Karpas-422 (cell line): ENCODE data around the gene CBX4. TPM values are rescaled to one million over a fixed set of nuclear protein-coding genes. Genes with fewer than 3 reads are reported as not detected.

ENCODE experiments used
- DNase-seq: peaks from one replicate; pipeline ENCODE4 v3.0.0-alpha.2; 2015
- H2AFZ ChIP-seq: fragments of 200-600 bp; sonication (generic); 2 replicates; pipeline ENCODE4 v1.6.1; 2014; ENCODE audit warnings: antibody characterized with exemption, low read length, mixed read lengths
- H3K27ac ChIP-seq: fragments of 200-600 bp; sonication (generic); 2 replicates; pipeline ENCODE4 v1.5.1; 2014; ENCODE audit warnings: mild to moderate bottlenecking, low read length, moderate library complexity
- H3K27me3 ChIP-seq: fragments of 200-600 bp; sonication (generic); 2 replicates; pipeline ENCODE4 v1.6.1; 2014; ENCODE audit warnings: low read length, mixed read lengths
- H3K36me3 ChIP-seq: fragments of 200-600 bp; sonication (generic); 2 replicates; pipeline ENCODE4 v1.6.1; 2014; ENCODE audit warnings: low read length, mixed read lengths; ENCODE audit not compliant: insufficient read depth
- H3K4me1 ChIP-seq: fragments of 200-600 bp; sonication (generic); 2 replicates; pipeline ENCODE4 v1.6.1; 2014; ENCODE audit warnings: mild to moderate bottlenecking, low read length, mixed read lengths
- H3K4me2 ChIP-seq: fragments of 200-600 bp; sonication (generic); 2 replicates; pipeline ENCODE4 v1.6.1; 2014; ENCODE audit warnings: low read length, low read depth, mild to moderate bottlenecking; ENCODE audit not compliant: poor library complexity, severe bottlenecking
- H3K4me3 ChIP-seq: fragments of 200-600 bp; sonication (generic); 2 replicates; pipeline ENCODE4 v1.5.1; 2014; ENCODE audit warnings: mild to moderate bottlenecking, antibody characterized with exemption, low read length, mixed read lengths
- H3K79me2 ChIP-seq: fragments of 200-600 bp; sonication (generic); 2 replicates; pipeline ENCODE4 v1.6.1; 2014; ENCODE audit warnings: mild to moderate bottlenecking, low read length, mixed read lengths
- H3K9ac ChIP-seq: fragments of 200-600 bp; sonication (generic); 2 replicates; pipeline ENCODE4 v1.6.0; 2014; ENCODE audit warnings: low read length
- H3K9me2 ChIP-seq: fragments of 200-600 bp; sonication (generic), shearing (Covaris generic); replicated peaks from 2 replicates; pipeline ENCODE4 v1.6.0; 2014; ENCODE audit warnings: mild to moderate bottlenecking, low read length, moderate library complexity; ENCODE audit not compliant: insufficient read depth
- H3K9me3 ChIP-seq: fragments of 300-700, 200-600 bp; sonication (generic); 2 replicates; pipeline ENCODE4 v1.6.1; 2014; ENCODE audit warnings: low read length, mixed read lengths
- H4K20me1 ChIP-seq: fragments of 200-600 bp; sonication (generic); 2 replicates; pipeline ENCODE4 v1.6.1; 2014; ENCODE audit warnings: mild to moderate bottlenecking, antibody characterized with exemption, low read length, low read depth; ENCODE audit not compliant: insufficient read depth
- total RNA-seq: library from RNA; depleted of rRNA; stranded (reverse); fragments of >200 nt; shearing (Covaris generic); gene quantifications from 2 replicates; pipeline ENCODE4 v1.2.3, GENCODE V29; 2014; ENCODE audit warnings: low replicate concordance

The CBX4 gene
- total RNA-seq, 1 experiment from 2014 or later: 33.3 TPM

DNA sequence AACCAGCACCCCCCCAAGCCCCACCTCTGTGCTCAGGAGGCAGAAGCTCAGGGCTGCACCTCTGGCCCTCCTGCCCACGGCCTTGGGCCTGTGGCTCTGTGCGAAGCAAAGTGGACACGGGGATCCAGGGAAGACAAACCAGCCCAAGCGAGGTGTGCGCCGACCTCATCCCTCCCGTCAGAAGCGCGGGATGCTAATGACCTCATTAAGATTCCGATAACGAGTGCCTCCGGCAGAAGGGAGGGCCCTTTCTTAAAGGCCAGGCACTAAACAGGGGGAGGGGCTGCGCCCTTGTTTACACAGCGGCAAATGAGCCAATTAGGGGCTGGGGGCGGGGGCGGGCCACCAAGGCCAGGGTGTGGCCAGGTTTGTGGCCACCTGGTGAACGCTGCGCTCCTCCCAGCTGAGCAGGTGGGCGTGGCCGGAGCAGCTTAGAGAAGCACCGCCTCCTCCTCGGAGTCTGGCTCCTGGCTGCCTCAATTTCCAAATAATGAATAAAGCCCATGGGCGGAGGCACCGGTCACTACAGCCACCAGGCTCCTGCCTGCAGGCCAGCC is 3.2 kb downstream of the CBX4 start:
- peak overlapping the region; percentile 73 for H3K4me2 ChIP-seq
- no peak for DNase-seq
- peaks cover 4% of the 10 kb centered on the region; the same call in 1 of the 2 replicates for H3K36me3 ChIP-seq
- no peak overlapping the region for H2AFZ ChIP-seq
- H3K9me2 ChIP-seq: no peaks in the 10 kb centered on the region
- no peak overlapping the region for H3K27ac ChIP-seq
- peaks cover 18% of the 10 kb centered on the region for H3K4me1 ChIP-seq
- no peak overlapping the region for H3K4me3 ChIP-seq
- H4K20me1 ChIP-seq: peaks cover 47% of the 10 kb centered on the region
- H3K9me3 ChIP-seq: no peaks in the 10 kb centered on the region
- no peak overlapping the region for H3K9ac ChIP-seq
- no peaks in the 10 kb centered on the region for H3K27me3 ChIP-seq
- H3K79me2 ChIP-seq: peaks cover 24% of the 10 kb centered on the region

DNA sequence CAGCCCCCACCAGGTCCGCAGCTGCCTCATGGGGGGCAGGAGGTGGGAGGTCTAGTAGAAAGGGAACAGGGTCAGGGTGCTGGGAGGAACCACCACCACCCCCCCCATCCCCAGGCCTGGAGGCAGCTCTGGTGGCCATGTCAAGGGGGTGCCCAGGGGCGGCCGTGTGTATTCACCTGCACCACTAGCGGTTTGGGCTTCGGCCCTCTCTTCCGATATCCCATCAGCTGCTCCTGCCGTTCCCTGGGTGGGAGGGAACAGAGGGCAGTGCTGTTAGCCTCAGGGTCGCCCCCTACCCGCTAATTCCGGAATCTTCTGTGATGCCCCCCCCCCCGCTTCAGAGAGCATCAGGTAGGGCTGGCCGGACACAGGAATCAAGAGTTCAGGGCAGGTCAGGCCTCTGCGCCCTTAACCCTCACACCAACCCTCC is 3.8 kb downstream of the CBX4 start:
- peaks cover 18% of the 10 kb centered on the region for H3K4me1 ChIP-seq

DNA sequence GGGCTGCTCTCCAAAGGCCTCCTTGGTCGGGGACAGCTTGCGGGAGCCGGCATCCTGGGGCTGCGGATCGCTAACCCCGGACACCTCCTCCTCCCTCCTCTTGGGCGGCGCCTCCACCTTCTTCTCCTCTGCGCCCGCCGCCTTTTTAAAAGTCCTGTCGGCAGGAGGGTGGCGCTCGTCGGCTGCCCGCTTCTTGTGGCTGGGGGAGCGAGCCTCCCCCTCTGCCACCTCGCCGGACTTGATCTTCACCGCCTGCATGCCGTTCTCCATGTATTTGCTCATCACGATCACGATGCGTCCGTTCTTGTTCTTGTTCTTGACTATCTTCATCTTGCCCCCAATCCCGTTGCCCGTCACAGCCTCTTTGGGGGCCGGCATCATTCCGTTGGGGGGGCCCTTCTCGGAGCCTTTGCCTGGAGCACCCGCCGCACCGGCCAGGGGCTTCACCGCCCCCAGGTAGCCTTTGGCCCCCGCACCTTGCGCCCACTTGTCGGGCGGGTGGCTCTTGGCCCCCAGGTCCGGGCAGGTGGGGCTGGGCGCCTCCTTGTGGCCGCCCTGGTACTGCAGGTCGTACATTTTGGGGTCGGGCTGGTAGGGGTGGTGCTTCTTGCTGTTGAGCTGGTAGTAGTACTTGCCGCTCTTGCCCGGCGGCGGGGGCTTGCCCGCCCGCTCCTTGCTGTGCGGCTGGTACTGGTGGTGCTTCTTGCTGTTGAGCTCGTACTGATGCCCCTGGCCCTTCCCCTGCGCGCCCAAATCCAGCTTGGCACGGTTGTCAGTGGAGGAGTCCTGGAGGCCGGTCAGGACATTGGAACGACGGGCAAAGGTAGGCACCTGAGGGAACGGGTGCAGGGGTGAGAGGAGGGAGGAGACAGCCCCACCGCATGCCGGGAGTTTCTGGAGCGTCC is 4.4 kb downstream of the CBX4 start:
- Histone ChIP-seq H4K20me1 (peaks cover 47% of the 10 kb centered on the region), H2AFZ (no peak overlapping the region), H3K9ac (no peak overlapping the region), H3K27me3 (no peaks in the 10 kb centered on the region), H3K4me2 (no peak overlapping the region), H3K79me2 (peaks cover 24% of the 10 kb centered on the region), H3K36me3 (peaks cover 4% of the 10 kb centered on the region; the same call in 1 of the 2 replicates), H3K4me3 (no peak overlapping the region), H3K4me1 (peaks cover 18% of the 10 kb centered on the region), H3K27ac (no peak overlapping the region), H3K9me2 (no peaks in the 10 kb centered on the region), H3K9me3 (no peaks in the 10 kb centered on the region)
- peak; percentile 80 for DNase-seq

More for the DNA sequence above, 3.8 kb downstream of the CBX4 start:
- no peak overlapping the region for H3K9ac ChIP-seq
- H3K79me2 ChIP-seq: peaks cover 24% of the 10 kb centered on the region
- H3K4me2 ChIP-seq: no peak overlapping the region
- H3K9me2 ChIP-seq: no peaks in the 10 kb centered on the region
- no peaks in the 10 kb centered on the region for H3K27me3 ChIP-seq
- peaks cover 47% of the 10 kb centered on the region for H4K20me1 ChIP-seq
- peaks cover 4% of the 10 kb centered on the region; the same call in 1 of the 2 replicates for H3K36me3 ChIP-seq
- H3K9me3 ChIP-seq: no peaks in the 10 kb centered on the region
- no peak overlapping the region for H3K4me3 ChIP-seq
- DNase-seq: no peak
- no peak overlapping the region for H3K27ac ChIP-seq
- H2AFZ ChIP-seq: no peak overlapping the region

DNA sequence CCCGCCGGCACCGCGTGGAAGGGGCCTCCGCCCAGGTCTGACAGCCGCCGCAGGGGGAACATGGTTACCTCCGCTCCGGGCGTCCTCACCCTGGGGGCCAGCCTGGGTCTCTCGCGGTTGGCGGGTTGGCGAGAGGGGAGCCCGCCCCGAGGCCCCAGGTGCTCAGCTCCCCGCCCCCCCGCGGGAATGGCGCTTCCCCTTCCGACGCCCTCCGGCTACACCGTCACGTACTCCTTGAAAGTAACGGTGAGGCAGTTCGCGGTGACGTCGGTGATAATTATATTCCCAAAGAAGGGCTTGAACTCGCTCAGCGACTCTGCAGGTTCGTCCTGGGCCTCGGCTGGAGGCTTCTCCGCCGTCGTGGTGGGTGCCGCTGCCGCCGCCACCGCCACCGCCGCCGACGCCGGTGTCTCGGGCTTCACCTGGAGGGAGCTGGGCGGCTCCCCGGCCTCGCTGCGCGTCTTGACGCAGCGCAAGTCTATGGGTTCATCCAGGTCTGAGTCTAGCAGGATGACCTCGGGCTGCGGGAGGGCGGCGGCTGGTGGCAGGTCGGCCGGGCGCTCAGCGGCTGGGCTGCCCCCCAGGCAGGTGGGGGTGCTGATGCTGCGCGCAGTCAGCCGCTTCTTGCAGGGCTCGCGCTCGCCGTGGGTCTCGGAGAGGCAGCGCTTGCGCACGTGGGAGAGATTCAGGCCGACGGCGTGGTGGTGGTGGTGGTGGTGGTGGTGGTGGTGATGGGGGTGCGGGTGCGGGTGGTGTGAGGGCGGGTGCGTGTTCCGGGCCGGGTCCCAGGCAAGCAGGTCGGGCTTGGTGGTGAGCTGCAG is 5.3 kb downstream of the CBX4 start:
- H3K9me3 ChIP-seq: no peaks in the 10 kb centered on the region
- H3K27ac ChIP-seq: no peak overlapping the region
- H3K4me3 ChIP-seq: no peak overlapping the region
- no peak for DNase-seq
- H3K79me2 ChIP-seq: peaks cover 24% of the 10 kb centered on the region
- peaks cover 18% of the 10 kb centered on the region for H3K4me1 ChIP-seq
- no peaks in the 10 kb centered on the region for H3K27me3 ChIP-seq
- H3K4me2 ChIP-seq: no peak overlapping the region
- peaks cover 47% of the 10 kb centered on the region for H4K20me1 ChIP-seq
- peaks cover 4% of the 10 kb centered on the region; the same call in 1 of the 2 replicates for H3K36me3 ChIP-seq
- no peaks in the 10 kb centered on the region for H3K9me2 ChIP-seq
- H2AFZ ChIP-seq: no peak overlapping the region
- H3K9ac ChIP-seq: no peak overlapping the region

DNA sequence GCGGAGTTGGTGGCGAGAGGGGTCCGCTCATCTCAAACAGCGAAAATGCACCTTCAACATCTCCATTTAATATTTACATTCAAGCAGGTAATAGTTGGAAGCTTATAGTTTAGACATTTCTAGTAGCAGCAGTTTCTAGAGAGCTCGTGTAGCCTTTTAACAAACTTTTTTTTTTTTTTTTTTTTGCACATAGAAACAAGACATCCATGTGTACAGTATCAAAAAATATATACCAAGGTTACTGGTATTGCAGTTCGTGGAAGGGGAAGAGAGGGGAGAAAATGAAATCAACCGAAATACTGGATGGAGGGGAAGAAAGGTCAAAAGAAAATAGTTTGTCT is 6.2 kb downstream of the CBX4 start:
- Histone ChIP-seq H3K27ac (no peak overlapping the region), H3K4me2 (no peak overlapping the region), H4K20me1 (peaks cover 45% of the 10 kb centered on the region), H3K79me2 (peaks cover 20% of the 10 kb centered on the region), H2AFZ (no peak overlapping the region), H3K4me3 (no peak overlapping the region), H3K27me3 (no peaks in the 10 kb centered on the region), H3K4me1 (peaks cover 17% of the 10 kb centered on the region), H3K9me3 (no peaks in the 10 kb centered on the region), H3K36me3 (peaks cover 4% of the 10 kb centered on the region; the same call in 1 of the 2 replicates), H3K9me2 (no peaks in the 10 kb centered on the region), H3K9ac (no peak overlapping the region)
- DNase-seq: peak; percentile 46

DNA sequence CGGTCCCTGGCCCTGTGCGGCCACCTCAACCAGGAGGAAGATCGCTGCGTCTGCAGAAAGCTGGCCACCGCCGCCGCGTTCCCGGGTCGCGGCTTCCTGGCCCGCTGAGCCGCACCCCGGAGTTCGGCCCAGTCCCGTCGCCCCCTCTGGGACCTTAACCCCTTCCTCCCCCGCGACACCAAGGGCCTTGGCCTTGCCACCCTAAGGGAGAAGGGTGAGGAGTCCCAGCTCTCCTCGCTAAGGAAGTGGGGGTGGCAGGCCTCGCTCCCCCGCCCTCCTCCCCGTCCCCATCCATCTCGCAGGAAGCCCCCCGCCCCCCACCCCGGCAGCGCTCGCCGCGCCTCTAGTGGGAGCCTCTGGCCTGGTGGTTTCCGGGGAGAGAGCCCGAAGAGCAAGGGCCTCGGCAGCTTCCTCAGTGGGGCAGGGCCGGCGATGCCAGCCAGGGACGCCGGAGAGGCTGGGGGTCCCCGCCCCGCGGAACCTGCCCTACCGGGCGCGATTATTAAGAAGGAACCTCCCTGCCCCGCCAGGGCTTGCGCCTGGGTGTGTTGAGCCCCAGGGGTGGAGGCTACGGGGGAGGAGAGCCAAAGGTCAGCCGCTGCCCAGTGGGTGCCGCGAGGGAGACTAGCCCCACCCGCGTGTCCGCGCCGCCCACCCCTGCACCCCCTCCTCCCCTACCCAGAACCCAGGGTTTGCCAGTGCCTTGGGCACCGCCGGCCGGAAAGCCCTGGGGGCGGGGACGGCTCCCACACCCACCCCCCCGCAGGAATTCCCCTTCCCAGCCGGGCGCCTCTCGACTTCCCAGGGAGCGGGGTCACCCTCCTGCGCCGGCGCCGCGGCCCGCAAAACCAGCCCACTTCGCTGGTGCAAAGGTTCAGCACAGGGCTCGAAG is 6.8 kb downstream of the CBX4 start:
- Histone ChIP-seq H2AFZ (no peak overlapping the region), H3K27ac (no peak overlapping the region), H3K4me3 (no peak overlapping the region), H3K4me1 (peaks cover 11% of the 10 kb centered on the region), H4K20me1 (peaks cover 39% of the 10 kb centered on the region), H3K4me2 (no peak overlapping the region), H3K9me3 (no peaks in the 10 kb centered on the region), H3K36me3 (peaks cover 4% of the 10 kb centered on the region; the same call in 1 of the 2 replicates), H3K27me3 (no peaks in the 10 kb centered on the region), H3K9me2 (no peaks in the 10 kb centered on the region), H3K9ac (no peak overlapping the region), H3K79me2 (peaks cover 14% of the 10 kb centered on the region)
- DNase-seq: no peak

DNA sequence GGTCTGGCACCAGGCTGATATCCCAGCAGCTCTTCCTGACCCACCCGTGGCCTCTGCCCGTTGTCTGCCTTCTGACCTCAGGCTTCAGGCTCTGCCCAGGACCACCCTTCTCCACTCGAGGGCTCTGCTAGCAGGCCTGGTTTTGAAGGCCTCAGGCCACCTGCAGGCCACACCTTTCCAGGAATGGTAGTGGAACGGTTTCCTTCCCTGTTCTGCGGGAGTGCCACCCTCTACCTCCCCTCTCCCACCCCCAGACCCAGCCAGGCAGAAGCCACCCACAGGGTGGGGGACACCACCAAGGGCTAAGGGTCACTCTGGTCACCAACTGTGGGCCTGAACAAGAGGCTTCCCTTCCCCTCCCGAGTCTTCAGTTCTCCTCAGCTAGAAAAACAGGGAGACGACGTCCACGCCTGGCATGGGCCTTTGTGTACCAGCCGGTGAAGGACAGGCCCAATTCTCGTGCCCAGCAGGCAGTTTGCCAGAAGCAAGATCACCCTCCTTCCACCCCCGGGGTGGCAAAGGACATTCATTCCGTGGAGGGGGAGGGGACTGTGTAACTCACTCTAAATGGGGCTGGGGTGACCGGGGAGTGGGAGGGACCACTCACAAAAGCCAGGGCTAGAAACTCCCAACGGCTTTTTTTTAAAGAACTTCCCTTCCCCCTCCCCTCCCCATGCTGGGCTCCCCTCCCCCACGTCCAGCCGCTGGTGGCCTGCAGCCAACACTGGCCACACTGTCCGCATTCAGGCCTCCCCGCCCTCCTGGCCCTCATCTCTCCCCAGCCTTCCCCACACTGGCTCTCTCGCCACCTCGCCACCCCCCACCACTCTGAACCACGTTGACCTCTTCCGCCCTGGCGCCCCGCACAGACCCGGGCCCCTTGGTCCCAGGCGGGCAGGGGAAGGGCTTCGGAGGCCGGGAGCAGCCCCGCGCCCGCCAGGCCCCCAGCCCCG is 7.7 kb downstream of the CBX4 start:
- H3K4me3 ChIP-seq: no peak overlapping the region
- no peak overlapping the region for H3K4me2 ChIP-seq
- H2AFZ ChIP-seq: no peak overlapping the region
- DNase-seq: no peak
- H3K9me3 ChIP-seq: no peaks in the 10 kb centered on the region
- H3K27ac ChIP-seq: no peak overlapping the region
- no peaks in the 10 kb centered on the region for H3K9me2 ChIP-seq
- H3K9ac ChIP-seq: no peak overlapping the region
- peaks cover 5% of the 10 kb centered on the region; the same call in 1 of the 2 replicates for H3K79me2 ChIP-seq
- peaks cover 2% of the 10 kb centered on the region for H3K4me1 ChIP-seq
- peaks cover 30% of the 10 kb centered on the region for H4K20me1 ChIP-seq
- no peaks in the 10 kb centered on the region for H3K27me3 ChIP-seq
- H3K36me3 ChIP-seq: peaks cover 4% of the 10 kb centered on the region; the same call in 1 of the 2 replicates
